Calu3 (cell line): ENCODE data around the gene PCBP4. TPM values are rescaled to one million over a fixed set of nuclear protein-coding genes. Genes with fewer than 3 reads are reported as not detected.

Experiments used
- BruUV-seq: library from RNA; stranded (reverse); fragments of 400-500 nt; replicated peaks from 2 replicates; lab custom pipeline; 2021; lab: Mats Ljungman, UMichigan
- CTCF ChIA-PET: fragments of 300-600 bp; sonication (Branson Sonifier 250); formaldehyde crosslinking; loops from one replicate; lab custom pipeline; 2022; ENCODE audit warnings: antibody characterized with exemption; lab: Charles Lee
- DNase-seq: peaks from one replicate; pipeline ENCODE4 v3.0.0; 2022
- H3K27ac Mint-ChIP-seq: one replicate; pipeline ENCODE4 v1.8.0; 2022; ENCODE audit warnings: mixed read lengths; ENCODE audit not compliant: unreplicated experiment
- H3K27me3 Mint-ChIP-seq: one replicate; pipeline ENCODE4 v1.8.0; 2022; ENCODE audit warnings: mixed read lengths; ENCODE audit not compliant: unreplicated experiment
- H3K36me3 Mint-ChIP-seq: one replicate; pipeline ENCODE4 v1.8.0; 2022; ENCODE audit warnings: mild to moderate bottlenecking, moderate library complexity, mixed read lengths; ENCODE audit not compliant: insufficient read depth, unreplicated experiment
- H3K4me1 Mint-ChIP-seq: one replicate; pipeline ENCODE4 v1.8.0; 2022; ENCODE audit warnings: mild to moderate bottlenecking, low read depth, mixed read lengths; ENCODE audit not compliant: unreplicated experiment
- H3K4me3 Mint-ChIP-seq: one replicate; pipeline ENCODE4 v1.8.0; 2022; ENCODE audit warnings: mild to moderate bottlenecking, low read depth, moderate library complexity, mixed read lengths; ENCODE audit not compliant: unreplicated experiment
- H3K9me3 Mint-ChIP-seq: one replicate; pipeline ENCODE4 v1.8.0; 2022; ENCODE audit warnings: low read depth, mixed read lengths; ENCODE audit not compliant: unreplicated experiment
- CTCF ChIP-seq: fragments of 200-600 bp; IDR thresholded peaks from one replicate; pipeline ENCODE4 v1.8.0; 2022; ENCODE audit warnings: antibody characterized with exemption; ENCODE audit not compliant: unreplicated experiment
- intact Hi-C: fragments of 100-400 bp; cut with micrococcal nuclease; formaldehyde crosslinking; loops from one replicate; pipeline ENCODE4 v1.10.0; 2022; ENCODE audit not compliant: unreplicated experiment
- total RNA-seq: library from RNA; stranded (reverse); gene quantifications from 2 replicates; pipeline ENCODE4 v1.2.3, GENCODE V29; 2022

The PCBP4 gene
- total RNA-seq, 1 experiment from 2014 or later = 31.5 TPM

GRCh38 chr3:51955175-51955892 lies 11.9 kb downstream of the PCBP4 start, which contains the start of gene GPR62:
GPR62 (plus strand) TSS chr3:51955381; CDS start chr3:51955653, 272 bp downstream.
- peaks cover 47% of the 10 kb centered on the region for H3K27me3 Mint-ChIP-seq
- TF ChIP-seq CTCF = no peak
- intact Hi-C loops = no loop called here
- no peaks in the 10 kb centered on the region for H3K9me3 Mint-ChIP-seq
- H3K4me3 Mint-ChIP-seq = peak within 1 kb of the TSS; percentile 55
- CTCF ChIA-PET = no interaction called here
- DNase-seq = no peak
- no peaks in the 10 kb centered on the region for H3K36me3 Mint-ChIP-seq
- no TSS peak for BruUV-seq
- H3K4me1 Mint-ChIP-seq = no peaks in the 10 kb centered on the region
- no peak within 1 kb of the TSS for H3K27ac Mint-ChIP-seq

- no peaks in the 10 kb centered on the region for H3K9me3 Mint-ChIP-seq
- no peaks in the 10 kb centered on the region for H3K4me1 Mint-ChIP-seq
- no TSS peak for BruUV-seq
- no peak for DNase-seq
- intact Hi-C loops = no loop called here
- H3K4me3 Mint-ChIP-seq = no peak overlapping the region
- H3K27ac Mint-ChIP-seq = no peak overlapping the region
- no peaks in the 10 kb centered on the region for H3K36me3 Mint-ChIP-seq
- peaks cover 47% of the 10 kb centered on the region for H3K27me3 Mint-ChIP-seq
- CTCF ChIA-PET = no interaction called here
- no peak for TF ChIP-seq CTCF
Observed at GRCh38 chr3:51954713-51955112, 12.5 kb downstream of the PCBP4 start.

- H3K27me3 Mint-ChIP-seq = peaks cover 47% of the 10 kb centered on the region
- intact Hi-C loops = no loop called here
- H3K27ac Mint-ChIP-seq = no peak overlapping the region
- no peak for DNase-seq
- H3K9me3 Mint-ChIP-seq = no peaks in the 10 kb centered on the region
- CTCF ChIA-PET = no interaction called here
- no peak overlapping the region for H3K4me3 Mint-ChIP-seq
- no peak for TF ChIP-seq CTCF
- H3K36me3 Mint-ChIP-seq = no peaks in the 10 kb centered on the region
- BruUV-seq = no TSS peak
- H3K4me1 Mint-ChIP-seq = no peaks in the 10 kb centered on the region
Observed at GRCh38 chr3:51954105-51954504, 13.1 kb downstream of the PCBP4 start.

- Mint-ChIP-seq H3K4me3 (no peak overlapping the region), H3K9me3 (no peaks in the 10 kb centered on the region), H3K36me3 (no peaks in the 10 kb centered on the region), H3K4me1 (no peaks in the 10 kb centered on the region), H3K27ac (no peak overlapping the region), H3K27me3 (peaks cover 47% of the 10 kb centered on the region)
- no TSS peak for BruUV-seq
- TF ChIP-seq CTCF = no peak
- no peak for DNase-seq
- CTCF ChIA-PET = no interaction called here
- intact Hi-C loops = no loop called here
Observed at GRCh38 chr3:51953445-51953844, 13.8 kb downstream of the PCBP4 start.
